ENCODE results near the gene PTDSS2. TPM values are rescaled to one million over a fixed set of nuclear protein-coding genes. Genes with fewer than 3 reads are reported as not detected.

The PTDSS2 gene
- total RNA-seq, 3 donors from 2014 or later = 25.7 to 30.9 (median 29.1) TPM

DNA sequence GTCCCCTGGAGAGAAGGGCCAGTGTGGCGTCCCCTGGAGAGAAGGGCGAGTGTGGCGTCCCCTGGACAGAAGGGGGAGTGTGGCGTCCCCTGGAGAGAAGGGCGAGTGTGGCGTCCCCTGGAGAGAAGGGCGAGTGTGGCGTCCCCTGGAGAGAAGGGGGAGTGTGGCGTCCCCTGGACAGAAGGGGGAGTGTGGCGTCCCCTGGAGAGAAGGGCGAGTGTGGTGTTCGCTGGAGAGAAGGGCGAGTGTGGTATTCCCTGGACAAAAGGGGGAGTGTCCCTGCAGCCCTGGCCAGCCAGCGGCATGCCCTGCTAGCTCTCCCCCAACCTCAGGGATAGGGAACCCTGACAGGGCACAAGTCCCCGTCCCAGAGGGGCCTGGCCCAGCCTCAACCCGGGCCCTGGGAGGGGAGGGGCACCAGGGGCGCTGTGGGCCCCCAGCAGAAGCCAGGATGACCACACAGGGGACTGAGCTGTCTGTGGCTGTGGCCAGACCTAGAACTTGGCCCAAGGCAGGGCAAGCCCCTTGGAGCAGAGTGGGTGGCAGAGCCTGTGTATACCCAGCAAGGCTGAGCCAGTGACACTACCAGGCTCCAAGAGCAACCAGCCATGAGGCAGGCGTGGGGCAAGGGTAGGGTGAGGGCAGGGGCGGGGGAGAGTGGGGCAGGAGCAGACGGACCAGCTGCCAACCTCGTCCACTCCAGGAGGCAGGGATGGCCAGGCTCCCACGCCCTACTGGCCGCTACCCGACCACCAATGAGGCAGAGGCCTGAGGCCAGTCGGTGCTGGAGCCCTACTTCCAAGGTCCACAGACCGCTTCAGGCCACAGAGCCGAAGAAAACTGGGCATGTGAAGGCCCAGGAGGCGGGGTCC, 81.1 kb downstream of the PTDSS2 start:
- Mint-ChIP-seq H3K27me3 (ENCODE audit: low read depth) (no peaks in the 10 kb centered on the region), H3K36me3 (ENCODE audit: insufficient read depth) (peaks cover 2% of the 10 kb centered on the region), H3K4me3 (no peak overlapping the region), H3K4me1 (ENCODE audit: low read depth) (peaks cover 11% of the 10 kb centered on the region), H3K9me3 (no peaks in the 10 kb centered on the region)
- no peak for ATAC-seq
- no peak for DNase-seq

DNA sequence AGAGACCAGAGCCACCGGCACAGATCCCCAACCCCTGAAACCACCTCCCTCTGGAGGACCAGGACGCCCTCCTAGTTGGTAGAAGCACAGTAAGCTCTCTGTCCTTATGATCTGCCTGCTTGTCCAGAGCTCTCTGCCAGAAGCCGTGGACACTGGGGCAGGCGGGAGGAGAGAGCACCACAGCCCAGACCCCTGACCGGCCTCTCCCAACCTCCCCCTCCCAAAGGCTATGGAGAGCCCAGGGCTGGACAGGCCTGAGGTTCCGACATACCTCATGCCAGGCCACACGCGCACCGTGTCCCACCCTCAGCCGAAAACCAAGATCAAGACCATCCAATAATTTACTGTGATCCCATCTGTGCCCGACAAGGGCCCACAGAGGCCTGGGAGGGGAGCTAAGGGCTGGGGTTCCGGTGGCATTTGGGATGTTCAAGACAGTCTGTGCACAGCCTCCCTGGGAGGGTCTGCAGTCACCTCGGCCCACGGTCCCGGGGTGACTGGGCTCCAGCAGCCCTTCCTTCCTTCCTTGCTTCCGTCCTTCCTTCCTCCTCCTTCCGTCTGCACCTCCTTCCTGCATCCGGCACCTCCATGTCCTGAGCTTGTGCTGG, 81.9 kb downstream of the PTDSS2 start:
- DNase-seq (no peak), ATAC-seq (no peak)
- H3K9me3 Mint-ChIP-seq = no peaks in the 10 kb centered on the region
- H3K36me3 Mint-ChIP-seq (ENCODE audit: insufficient read depth) = peaks cover 2% of the 10 kb centered on the region
- no peaks in the 10 kb centered on the region for H3K27me3 Mint-ChIP-seq (ENCODE audit: low read depth)
- peaks cover 14% of the 10 kb centered on the region for H3K4me1 Mint-ChIP-seq (ENCODE audit: low read depth)
- no peak overlapping the region for H3K4me3 Mint-ChIP-seq

DNA sequence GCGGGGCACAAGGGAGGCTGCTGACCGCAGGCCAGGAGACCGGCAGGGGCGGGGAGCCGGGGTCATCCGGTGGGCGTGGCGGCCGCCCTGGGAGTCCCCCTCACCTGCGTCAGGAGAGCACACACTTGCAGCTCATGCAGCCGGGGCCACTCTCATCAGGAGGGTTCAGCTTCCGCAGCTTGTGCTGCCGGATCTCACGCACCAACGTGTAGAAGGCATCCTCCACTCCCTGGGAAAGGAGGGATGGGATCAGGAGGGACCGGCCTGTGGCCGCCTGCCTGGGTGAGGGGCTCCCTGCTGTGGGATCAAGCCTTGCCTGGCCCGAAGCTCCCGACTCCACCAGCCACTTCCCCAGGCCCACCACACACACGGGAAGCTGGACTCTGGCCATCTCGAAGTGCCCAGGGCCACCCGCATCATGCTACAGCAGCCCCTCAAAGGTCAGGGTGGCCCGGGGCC, 82.5 kb downstream of the PTDSS2 start:
- Mint-ChIP-seq H3K9me3 (no peaks in the 10 kb centered on the region), H3K4me1 (ENCODE audit: low read depth) (peaks cover 14% of the 10 kb centered on the region), H3K27me3 (ENCODE audit: low read depth) (no peaks in the 10 kb centered on the region), H3K4me3 (no peak overlapping the region), H3K36me3 (ENCODE audit: insufficient read depth) (peaks cover 2% of the 10 kb centered on the region)
- no peak for DNase-seq
- no peak for ATAC-seq

DNA sequence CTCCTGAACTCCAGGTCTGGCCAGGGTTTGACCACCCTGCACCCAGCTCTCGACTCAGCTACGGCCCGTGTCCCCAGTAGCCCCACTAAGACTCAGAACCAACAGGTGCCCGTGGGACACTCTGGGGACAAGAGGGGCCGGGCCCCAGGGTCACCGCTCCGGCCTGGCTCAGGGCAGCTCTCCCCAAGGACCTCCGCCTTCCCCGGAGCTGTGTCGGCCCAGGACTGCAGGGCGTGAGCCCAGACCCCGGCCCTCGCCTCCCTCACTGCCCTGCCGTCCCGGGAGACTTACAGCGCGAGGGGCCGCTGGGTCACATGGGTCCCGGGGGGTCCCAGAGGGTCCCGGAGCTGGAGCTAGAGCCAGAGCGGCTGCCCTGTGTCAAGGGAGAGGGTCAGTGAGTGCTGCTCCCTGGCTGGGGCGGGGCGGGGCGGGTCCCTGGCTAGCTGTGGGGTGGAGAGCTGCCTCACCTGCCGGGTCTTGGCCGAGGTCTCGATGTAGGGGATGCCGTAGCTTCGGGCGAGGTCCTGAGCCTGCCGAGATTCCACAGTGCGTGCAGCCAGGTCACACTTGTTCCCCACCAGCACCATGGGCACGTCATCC, 83.0 kb downstream of the PTDSS2 start:
- Mint-ChIP-seq H3K27me3 (ENCODE audit: low read depth) (no peaks in the 10 kb centered on the region), H3K9me3 (no peaks in the 10 kb centered on the region), H3K36me3 (ENCODE audit: insufficient read depth) (peaks cover 2% of the 10 kb centered on the region), H3K4me3 (peak overlapping the region; percentile 37), H3K4me1 (ENCODE audit: low read depth) (peaks cover 19% of the 10 kb centered on the region)
- DNase-seq = no peak
- ATAC-seq = no peak

DNA sequence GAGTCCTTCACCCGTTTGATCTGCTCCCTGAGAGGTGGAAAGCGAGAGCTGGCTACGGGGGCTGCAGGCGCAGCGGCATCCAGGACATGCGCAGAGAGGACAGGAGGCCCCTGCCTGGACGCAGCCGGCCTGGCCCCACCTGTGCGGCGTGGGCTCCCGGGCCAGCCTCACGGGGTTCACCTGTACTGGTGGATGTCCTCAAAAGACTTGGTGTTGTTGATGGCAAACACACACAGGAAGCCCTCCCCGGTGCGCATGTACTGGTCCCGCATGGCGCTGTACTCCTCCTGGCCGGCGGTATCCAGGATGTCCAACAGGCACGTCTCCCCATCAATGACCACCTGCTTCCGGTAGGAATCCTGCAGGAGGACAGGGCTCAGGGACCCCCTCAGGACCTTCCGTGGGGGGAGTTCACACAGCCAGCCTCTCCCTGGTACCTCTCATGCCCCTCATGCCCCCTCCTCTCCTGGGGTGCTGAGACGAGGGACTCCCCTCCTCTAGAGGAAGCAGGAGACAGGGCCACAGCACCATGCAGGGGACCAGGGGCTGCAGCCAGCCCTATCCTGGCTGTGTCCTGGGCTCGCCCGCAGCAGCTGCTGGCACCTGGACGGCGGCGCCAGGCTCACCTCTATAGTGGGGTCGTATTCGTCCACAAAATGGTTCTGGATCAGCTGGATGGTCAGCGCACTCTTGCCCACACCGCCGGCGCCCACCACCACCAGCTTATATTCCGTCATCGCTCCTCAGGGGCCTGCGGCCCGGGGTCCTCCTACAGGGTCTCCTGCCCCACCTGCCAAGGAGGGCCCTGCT, 83.7 kb downstream of the PTDSS2 start:
- H3K27me3 Mint-ChIP-seq (ENCODE audit: low read depth) = no peaks in the 10 kb centered on the region
- H3K4me1 Mint-ChIP-seq (ENCODE audit: low read depth) = peaks cover 22% of the 10 kb centered on the region
- no peaks in the 10 kb centered on the region for H3K9me3 Mint-ChIP-seq
- ATAC-seq = no peak
- peaks cover 2% of the 10 kb centered on the region for H3K36me3 Mint-ChIP-seq (ENCODE audit: insufficient read depth)
- no peak for DNase-seq
- H3K4me3 Mint-ChIP-seq = peak overlapping the region; percentile 76

DNA sequence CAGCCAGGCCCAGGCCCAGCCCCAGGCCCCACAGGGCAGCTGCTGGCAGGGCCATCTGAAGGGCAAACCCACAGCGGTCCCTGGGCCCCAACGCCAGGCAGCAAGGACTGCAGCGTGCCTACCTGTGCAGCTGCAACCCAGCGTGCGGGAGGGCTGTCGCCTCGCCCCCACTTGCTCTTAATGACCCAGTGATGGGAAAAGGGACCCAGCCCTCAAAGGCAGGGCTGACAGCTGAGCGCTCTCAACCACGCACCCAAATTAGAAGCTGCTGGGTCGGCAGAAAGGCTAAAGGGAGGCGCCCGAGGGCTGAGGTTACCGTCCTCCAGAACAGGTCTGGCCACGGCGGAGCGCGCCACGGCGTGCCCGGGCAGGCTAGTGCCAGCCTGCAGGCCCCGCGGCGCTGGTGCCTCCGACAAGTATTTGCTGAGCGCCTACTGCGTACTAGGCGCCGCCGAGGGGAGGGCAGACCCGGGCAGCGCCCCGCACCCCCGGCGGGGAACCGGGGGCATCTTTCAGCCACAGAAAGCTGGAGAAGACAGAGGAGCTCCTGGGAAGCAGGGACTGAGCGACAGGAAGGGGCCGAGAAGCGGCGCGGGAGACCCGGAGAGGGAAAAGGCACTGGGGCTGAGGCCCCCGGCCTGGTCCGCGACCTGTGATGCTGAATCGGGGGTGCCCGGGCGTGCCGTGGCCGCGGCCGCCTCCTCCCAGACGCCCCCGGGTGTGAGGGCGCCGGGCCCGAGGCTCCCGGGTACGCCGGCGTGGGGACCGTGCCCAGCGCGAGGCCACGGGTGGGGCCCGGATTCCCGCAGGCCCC, 84.5 kb downstream of the PTDSS2 start:
- H3K9me3 Mint-ChIP-seq = no peaks in the 10 kb centered on the region
- DNase-seq (no peak), ATAC-seq (peak in 1 of 2 donors; percentile 2)
- H3K4me3 Mint-ChIP-seq = peak overlapping the region; percentile 76
- peaks cover 22% of the 10 kb centered on the region for H3K4me1 Mint-ChIP-seq (ENCODE audit: low read depth)
- no peaks in the 10 kb centered on the region for H3K27me3 Mint-ChIP-seq (ENCODE audit: low read depth)
- H3K36me3 Mint-ChIP-seq (ENCODE audit: insufficient read depth) = peaks cover 2% of the 10 kb centered on the region

DNA sequence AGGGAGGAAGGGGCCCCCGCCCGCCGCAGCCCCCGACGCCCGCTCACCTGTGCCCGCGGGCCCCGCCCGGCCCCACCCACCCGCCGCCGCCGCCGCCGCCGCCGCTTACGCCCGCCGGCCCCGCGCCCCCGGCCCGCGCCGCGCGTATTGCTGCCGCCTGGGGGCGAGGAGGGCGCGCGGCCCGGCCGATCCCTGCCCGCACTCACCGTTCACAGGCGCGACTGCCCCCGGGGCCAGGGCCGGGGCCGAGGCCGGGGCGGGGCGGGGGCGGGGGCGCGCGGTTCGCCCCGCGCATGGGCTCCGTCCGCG, 85.1 kb downstream of the PTDSS2 start:
- no peak for DNase-seq
- no peaks in the 10 kb centered on the region for H3K9me3 Mint-ChIP-seq
- no peak overlapping the region for H3K4me3 Mint-ChIP-seq
- H3K36me3 Mint-ChIP-seq (ENCODE audit: insufficient read depth) = peaks cover 2% of the 10 kb centered on the region
- H3K4me1 Mint-ChIP-seq (ENCODE audit: low read depth) = peaks cover 22% of the 10 kb centered on the region
- ATAC-seq = peak; percentile 27 to 33
- H3K27me3 Mint-ChIP-seq (ENCODE audit: low read depth) = no peaks in the 10 kb centered on the region

DNA sequence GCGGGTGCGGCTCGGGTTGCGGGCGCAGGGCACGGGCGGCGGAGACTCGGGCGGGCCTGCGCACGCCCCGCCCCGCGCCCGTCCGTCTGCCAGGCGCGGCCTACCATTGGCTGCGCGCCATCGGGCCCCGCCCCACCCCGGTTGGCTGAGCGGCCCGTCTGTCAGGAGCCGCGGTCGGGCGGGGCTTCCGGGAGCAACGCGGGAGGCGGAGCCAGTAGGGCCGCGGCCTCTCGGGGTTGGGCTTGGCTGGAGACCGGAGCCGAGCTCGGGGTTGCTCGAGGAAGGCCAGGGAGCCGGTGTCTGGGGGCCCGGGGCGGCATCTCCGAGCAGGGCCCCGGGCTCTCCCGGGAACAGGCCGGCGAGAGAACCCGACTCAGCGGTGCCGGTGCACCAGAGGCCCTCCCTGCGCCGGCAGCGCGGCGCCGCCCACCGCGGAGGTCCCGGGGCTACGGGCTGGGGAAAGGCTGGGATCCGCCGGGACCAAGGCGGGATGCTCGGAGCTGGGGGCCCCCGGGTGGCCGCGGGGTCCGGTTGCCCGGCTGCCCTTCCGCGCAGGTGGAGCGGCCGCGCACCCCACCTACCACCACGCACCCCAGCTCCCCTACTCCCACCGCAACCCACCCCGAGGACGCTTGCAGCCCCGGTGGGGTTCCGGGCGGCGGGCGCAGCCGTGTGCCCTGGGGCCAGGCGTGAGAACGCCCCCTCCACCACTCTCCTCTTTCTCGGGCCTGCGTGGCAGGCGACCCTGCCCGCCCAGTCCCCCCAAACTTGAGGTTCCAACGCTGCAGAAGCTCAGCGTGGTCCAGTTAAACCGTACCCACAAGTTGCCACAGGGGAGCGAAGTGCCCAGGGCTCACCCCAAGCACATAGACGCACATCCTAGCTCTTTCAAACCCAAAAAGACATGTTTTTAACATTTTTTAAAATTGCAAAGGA, 85.7 kb downstream of the PTDSS2 start, which contains the start of gene HRAS:
HRAS (minus strand) TSS at position 58 of the 936 bp plus-strand sequence.
- DNase-seq = peak; percentile 94
- H3K9me3 Mint-ChIP-seq = no peaks in the 10 kb centered on the region
- H3K4me3 Mint-ChIP-seq = peak within 1 kb of the TSS; percentile 90
- peaks cover 22% of the 10 kb centered on the region for H3K4me1 Mint-ChIP-seq (ENCODE audit: low read depth)
- peak; percentile 89 to 92 for ATAC-seq
- H3K36me3 Mint-ChIP-seq (ENCODE audit: insufficient read depth) = peaks cover 2% of the 10 kb centered on the region
- no peaks in the 10 kb centered on the region for H3K27me3 Mint-ChIP-seq (ENCODE audit: low read depth)

DNA sequence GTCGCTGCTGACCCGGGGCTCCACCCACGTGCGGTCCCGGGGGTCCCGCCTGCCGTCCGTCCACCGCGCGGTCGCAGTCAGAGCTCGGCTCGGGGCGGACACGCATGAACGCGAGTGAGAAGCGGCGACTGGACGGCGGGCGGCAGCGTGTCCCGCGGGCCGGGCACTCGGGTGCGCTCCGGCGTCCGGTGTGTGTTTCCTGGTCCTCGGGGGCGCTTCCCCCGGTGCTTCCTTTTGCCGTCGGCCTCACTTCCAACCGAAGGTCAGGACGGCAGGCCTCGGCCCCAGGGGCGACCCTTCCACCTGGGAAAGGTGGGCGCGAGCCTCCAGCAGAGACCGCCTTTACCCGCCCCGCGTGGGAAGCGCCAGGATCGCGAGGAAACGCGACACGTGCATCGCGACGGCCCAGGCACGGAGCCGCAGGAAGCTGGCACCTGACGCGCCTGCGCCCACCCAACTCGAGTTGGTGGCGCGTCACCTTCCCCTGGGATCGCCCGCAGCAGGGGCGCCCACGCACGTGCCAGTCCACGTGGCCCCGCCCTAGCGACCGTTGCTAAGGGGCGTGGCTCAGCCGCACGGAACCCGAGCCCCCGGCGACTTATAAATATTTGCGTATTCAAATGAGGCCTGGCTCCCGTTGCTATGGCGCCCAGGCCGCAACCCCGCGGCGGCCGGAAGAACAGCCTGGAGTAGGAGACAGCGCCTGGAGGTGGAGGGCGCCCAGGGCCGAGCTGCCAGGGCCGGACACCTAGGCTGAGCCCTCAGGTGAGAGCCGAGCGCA, 87.0 kb downstream of the PTDSS2 start, which contains the start of gene LRRC56:
LRRC56 (plus strand) TSS at position 687 of the 781 bp plus-strand sequence. CDS start 3,158 bp downstream, outside the sequence.
- DNase-seq = peak; percentile 92
- H3K36me3 Mint-ChIP-seq (ENCODE audit: insufficient read depth) = peaks cover under 1% of the 10 kb centered on the region
- H3K4me1 Mint-ChIP-seq (ENCODE audit: low read depth) = peaks cover 20% of the 10 kb centered on the region
- no peaks in the 10 kb centered on the region for H3K27me3 Mint-ChIP-seq (ENCODE audit: low read depth)
- no peaks in the 10 kb centered on the region for H3K9me3 Mint-ChIP-seq
- H3K4me3 Mint-ChIP-seq = peak within 1 kb of the TSS; percentile 90
- peak; percentile 16 to 29 for ATAC-seq

DNA sequence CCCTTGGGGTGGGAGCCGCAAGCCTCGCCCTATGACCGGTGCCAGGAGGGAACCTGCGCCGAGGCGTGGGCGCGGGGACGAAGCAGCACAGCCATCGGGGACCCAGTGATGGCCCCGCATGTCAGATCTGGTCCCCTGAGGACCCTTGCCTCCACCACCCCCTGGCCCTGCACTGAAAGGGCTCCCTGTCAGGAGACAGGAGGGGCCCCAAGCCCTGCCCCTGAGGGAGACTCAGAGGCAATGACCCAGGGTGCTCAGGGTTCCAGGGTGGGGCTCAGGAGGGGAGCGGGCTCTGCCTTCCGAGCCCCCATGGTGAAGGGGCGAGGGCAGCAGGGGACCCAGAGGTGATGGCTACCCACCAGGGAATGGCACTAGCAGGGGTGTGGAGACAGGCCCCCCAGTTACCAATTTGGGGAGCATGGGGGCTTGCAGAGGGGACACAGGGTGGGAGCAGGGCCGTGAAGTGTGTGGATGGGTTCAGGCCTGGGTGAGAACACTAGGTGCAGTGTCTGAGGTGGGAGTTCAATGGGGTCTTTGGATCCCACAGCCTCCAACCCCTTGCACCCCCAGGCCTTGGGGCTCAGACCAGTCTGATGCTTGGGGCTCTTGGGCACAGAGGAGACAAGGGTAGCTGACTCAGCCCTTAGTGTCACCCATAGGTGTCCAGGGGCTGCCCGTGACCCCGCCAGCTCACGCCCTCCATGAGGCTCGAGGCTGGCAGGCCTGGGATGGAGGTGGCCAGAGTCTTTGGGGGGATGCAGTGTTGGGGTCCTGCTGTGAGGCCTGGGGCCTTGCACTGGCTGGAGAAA, 87.7 kb downstream of the PTDSS2 start:
- no peaks in the 10 kb centered on the region for H3K9me3 Mint-ChIP-seq
- no peak for DNase-seq
- no peaks in the 10 kb centered on the region for H3K27me3 Mint-ChIP-seq (ENCODE audit: low read depth)
- peak overlapping the region; percentile 90 for H3K4me3 Mint-ChIP-seq
- H3K36me3 Mint-ChIP-seq (ENCODE audit: insufficient read depth) = no peaks in the 10 kb centered on the region
- ATAC-seq = no peak
- peaks cover 20% of the 10 kb centered on the region for H3K4me1 Mint-ChIP-seq (ENCODE audit: low read depth)

DNA sequence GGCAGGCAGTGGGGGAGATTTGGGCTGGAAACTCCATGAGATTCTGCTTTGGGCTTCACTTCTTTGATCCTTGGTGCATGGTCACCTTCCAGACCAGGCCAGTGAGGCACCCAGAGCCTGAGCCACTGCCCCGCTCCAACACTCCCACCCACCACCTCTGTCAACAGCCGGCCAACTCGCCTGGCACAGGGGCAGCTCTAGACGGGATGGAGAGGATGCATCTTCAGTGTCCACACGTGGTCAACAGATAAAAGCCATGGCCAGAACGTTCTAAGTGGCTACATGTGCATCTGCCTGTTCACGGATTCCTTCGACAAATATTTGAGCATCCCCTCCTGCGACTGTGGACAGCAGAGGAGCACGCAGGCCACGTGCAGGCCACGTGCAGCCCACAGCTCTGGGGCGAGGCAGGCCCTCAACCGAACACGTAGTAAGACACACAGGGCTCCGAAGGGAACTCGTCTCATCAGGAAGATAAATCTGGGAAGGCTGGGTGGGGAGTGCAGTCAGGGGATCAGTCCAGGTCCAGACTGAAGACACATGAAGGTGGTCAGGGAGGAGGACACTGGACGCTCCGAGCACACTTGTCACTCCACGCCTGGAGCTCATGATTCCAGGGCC, 88.5 kb downstream of the PTDSS2 start:
- H3K9me3 Mint-ChIP-seq = no peaks in the 10 kb centered on the region
- H3K27me3 Mint-ChIP-seq (ENCODE audit: low read depth) = no peaks in the 10 kb centered on the region
- no peak overlapping the region for H3K4me3 Mint-ChIP-seq
- ATAC-seq = no peak
- DNase-seq = no peak
- H3K36me3 Mint-ChIP-seq (ENCODE audit: insufficient read depth) = no peaks in the 10 kb centered on the region
- H3K4me1 Mint-ChIP-seq (ENCODE audit: low read depth) = peaks cover 20% of the 10 kb centered on the region
